GM21447 (cell line): ENCODE data around the gene COIL.
"Not testable (repeated sequence)": the region's sequence is repeated elsewhere in the genome, so short reads cannot be mapped to it uniquely, and the experiment has no call there.

ENCODE experiments used
- ATAC-seq: cut with Tn5 transposase; IDR thresholded peaks from one replicate; pipeline ENCODE4 v1.9.1; 2021; ENCODE audit not compliant: unreplicated experiment

COIL gene

DNA sequence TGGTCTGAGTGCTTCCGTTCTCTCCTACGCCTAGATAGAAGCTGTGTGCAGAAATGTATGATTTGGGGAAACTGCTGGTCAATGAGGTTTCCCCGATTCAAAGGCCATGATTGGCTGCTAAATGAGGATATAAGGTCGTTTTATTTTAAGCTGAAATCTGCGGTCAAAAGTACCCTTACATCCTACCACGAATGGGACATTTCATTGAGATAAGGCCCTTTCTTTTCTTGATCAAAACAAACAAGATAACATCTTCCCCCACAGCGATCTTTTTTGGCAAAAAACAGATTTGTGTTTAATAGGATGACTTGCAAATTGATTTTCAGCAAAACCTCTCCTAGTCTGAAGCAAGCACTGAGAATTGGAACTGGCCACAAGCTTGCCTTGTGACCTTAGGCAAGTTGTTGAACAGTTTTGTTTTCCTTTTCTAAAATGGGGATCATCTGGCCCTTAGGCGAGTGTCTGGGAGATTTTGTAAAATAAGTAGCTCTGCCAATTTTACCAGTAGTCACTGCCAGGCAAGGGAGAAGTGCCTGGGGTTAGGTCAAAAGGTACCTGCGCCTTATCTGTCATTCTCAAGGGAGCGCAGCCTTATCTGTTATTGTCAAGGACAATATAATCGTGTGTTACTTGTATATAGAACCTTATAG lies 17.7 kb upstream of the COIL start:
- peak; percentile 36 for ATAC-seq

DNA sequence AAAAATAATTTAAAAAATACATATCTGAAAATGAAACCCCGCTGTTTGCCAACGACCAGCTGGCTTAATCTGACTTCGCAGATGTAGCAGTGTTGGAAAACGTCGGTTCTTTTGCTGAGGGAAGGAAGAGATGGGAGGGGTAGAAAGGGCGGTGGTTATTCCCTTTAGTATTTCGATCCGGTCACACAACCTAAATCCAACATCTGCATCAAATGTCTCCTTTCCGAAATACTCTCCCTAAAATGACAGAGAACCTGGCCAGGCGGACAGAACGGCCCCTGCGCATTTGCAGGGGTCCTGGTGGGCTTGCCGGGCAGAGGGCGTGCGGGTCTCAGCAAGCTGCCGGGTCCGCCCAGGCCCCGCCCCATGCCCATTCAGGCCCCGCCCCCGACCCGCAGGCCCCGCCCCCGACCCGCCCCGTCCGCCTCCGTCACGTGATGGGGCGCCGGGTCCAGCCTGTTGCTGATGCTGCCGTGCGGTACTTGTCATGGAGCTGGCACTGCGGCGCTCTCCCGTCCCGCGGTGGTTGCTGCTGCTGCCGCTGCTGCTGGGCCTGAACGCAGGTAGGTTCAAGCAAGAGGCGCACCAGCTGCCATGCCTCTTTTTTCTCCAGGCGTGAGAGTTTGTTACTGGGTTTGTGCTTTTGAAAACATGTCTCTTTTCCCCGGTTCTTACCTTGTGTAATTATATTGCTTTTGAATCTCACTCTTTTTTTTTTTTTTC lies 17.0 kb upstream of the COIL start, which contains the start of gene SCPEP1:
Gene SCPEP1 (plus strand): TSS at position 459 of the 723 bp plus-strand sequence. CDS start 29 bp downstream, at position 488.
- ATAC-seq, result peak; percentile 68

DNA sequence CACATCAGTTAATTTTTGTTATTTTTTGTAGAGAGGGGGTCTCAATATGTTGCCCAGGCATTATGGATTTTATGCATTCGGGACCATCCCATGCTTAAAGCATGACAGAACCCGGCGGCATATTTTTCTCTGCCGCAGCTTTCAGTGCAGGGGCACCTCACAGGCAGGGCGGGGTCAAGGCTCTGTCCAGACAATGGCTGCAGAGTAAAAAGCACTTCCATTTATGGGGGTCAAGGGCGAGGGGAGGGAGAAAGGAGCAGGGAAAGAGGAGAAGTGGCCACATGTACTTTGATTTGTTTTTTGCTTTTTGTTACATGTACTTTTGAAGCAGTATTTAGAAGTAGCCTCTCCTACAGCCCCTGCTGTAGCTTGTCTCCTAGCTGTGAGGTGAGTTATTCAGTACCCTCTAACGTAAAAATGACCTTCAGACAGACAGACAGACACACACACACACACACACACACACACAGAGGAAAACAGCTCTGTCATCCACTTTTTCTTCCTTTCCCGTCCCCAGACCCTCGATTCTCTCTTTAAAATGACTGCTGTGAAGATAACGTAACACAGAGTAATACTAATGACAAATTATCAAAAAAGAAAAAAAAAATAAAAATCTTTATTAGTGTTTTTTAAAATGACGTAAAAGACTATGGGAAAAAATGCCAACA lies 16.2 kb upstream of the COIL start:
- no peak for ATAC-seq

DNA sequence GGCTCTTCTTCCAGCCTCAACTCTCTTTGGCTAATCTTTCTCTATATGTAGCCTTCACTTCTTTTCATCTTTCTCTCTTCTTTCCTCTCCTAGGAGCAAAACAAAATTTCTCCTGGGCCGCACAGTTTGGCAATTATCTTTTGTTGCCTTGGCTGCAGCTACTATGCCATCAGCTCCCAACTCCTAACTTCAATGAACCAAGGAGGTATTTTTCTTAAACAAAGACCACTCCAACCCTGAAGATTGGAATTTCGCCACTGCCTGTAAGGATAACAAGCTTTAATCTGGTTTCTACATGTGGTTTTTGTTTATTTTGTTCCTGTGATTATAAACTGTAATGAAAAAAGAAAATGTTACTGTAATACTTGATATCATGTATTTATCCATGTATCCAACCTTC lies 14.8 kb upstream of the COIL start:
- ATAC-seq, result no peak

DNA sequence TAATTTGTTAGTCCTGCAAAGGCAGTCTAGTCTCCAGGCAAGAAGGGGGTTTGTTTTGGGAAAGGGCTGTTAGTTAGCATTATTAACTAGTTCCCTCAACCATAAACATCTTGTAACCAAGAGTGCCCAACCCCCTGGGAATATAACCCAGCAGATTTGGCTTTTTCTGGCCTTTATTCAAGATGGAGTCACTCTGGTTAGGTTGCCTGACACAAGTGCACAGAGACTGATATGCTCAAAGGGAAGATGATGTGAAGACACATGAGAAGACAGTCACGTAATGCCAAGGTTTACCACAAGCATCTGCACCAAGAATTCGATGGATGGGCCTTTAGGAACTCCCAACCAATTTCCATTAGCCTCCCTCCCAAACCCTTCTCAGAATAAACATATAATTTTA lies 13.2 kb upstream of the COIL start:
- no peak for ATAC-seq

DNA sequence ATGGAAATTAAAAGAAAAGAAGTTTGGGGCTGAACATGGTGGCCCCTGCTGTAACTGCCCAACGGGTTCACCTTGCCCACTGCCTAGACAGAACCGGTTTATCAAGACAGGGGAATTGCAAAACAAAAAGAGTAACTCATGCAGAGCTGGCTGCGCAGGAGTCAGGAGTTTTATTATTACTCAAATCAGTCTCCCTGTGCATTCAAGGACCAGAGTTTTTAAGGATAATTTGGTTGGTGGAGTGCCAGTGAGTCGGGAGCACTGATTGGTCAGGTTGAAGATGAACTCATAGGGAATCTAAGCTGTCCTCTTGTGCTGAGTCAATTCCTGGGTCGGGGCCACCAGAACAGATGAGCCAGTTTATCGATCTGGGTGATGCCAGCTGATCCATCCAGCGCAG lies 12.7 kb upstream of the COIL start:
- no peak for ATAC-seq

DNA sequence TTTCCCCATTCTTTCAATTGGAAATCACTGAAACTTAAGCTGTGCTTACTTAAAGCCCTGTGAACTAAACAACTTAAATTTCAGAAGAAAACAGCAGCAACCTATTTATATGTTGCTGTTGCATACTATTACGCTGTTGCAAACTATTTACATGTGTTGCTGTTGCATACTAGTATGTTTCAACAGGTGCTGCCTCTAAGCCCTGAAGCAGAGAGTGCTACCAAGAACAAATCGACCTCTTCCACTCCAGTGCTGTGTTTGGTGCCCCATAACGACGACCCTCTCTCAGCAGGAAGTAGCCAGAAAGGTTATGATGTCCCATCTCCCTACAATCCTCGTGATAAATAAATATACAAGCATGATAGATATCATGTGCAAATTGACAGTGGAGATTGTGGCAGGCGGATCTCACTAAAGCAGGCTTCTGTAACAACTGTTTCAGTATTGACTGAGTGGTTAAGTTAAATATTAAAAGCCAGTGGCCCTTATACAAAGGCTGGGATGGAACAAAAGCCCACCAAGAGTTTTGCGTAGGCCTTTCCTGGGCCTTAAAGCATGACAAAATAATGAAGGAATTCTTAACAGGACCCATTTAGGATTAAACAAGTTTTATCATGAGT lies 11.4 kb upstream of the COIL start:
- ATAC-seq, result no peak

DNA sequence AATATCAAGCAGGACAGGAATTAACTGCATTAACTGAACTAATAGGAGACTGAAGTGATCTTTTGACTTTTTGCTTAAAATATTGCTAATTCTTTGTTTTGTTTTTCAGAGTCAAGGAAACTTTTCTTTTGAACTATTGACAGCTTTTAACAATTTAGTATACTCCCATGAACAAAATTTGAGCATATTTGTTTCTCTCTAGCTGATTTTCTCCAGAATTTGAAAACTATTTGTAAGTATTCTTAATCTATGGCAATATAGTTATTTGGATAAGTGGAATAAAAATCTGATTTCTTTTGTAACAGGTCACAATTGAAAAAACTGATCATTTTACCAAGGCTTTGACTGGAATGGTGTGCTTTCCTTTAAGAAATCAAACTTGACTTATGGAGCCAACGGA lies 10.1 kb upstream of the COIL start:
- ATAC-seq, result no peak

DNA sequence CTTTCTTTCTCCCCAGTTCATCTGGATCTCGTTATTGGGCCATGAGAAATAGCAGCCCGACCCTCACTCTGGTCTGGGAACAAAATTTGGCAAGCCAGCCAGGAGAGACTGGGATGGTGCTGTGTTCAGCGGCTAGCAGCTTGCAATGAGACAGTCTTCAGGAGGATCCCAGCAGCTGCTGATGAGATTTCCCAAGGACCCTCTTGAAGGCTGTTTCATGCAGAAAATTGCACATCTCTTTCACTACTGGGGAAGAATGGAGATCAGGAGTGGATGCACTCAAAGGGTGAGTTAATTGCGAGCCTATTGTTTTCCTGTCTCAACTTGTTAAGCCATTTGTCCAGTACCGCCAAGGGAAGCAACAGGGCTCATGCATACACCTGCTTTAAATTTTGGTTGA lies 5.5 kb upstream of the COIL start:
- no peak for ATAC-seq

DNA sequence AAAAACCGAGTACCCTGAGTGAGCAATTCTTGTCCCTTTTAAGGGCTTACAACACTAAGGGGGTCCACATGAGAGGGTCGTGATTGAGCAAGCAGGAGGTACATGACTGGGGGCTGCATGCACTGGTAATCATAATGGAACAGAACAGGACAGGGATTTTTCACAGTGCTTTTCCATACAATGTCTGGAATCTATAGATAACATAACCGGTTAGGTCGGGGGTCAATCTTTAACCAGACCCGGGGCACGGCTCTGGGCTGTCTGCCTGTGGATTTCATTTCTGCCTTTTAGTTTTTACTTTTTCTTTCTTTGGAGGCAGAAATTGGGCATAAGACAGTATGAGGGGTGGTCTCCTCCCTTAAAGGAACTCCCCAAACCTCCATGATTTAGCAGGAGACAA lies 4.8 kb upstream of the COIL start:
- ATAC-seq, result not testable (repeated sequence)

DNA sequence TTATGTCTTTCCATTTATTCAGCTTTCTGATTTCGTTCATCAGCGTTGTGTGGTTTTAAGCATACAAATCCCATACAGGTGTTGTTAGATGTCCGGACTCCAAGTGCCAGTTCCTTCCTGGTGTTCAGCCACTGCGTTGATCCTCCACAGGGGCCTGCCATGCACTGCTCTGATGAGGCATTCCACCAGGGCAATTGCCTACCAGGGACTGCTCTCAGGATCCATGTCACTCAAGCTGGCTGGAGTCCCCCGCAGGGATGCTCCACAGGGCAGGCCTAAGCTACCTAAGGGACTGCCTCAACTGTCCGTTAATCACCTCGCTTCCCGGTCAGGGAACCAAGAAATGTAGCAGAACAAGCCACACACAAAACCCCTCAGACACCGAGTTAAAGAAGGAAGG lies 4.4 kb upstream of the COIL start:
- ATAC-seq, result not testable (repeated sequence)

DNA sequence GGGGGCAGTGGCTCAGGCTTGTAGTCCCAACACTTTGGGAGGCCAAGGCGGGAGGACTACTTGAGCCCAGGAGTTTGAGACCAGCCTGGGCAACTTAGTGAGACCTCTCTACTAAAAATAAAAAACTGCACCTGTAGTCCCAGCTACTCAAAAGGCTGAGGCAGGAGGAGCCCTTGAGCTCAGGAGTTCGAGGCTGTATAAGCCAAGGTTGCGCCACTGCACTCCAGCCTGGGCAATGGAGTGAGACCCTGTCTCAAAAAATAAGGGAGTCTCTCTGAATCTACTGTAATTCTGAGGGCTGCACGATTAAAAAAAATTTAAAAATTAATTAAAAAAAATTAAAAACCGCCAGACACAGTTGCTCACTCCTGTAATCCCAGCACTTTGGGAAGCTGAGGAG lies 3.9 kb downstream of the COIL start:
- no peak for ATAC-seq

DNA sequence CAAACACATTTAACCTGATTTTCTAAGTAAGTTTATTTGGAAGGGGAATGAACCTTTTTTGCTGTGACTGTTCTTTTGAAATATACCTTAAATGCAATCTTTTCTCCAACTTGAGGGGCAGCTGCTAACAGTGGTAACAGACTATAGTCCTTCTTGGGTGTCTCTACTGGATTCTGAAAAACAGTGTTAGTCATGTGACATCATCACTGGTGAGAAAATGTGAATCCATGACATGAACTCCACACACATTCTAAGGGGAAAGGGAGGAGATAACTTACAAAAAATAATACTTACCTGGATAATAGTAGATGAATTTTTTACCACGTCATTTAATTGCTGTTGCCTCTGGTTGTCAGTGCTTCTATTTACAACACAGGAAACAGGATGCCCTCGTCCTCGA lies 11.3 kb downstream of the COIL start:
- ATAC-seq, result no peak

DNA sequence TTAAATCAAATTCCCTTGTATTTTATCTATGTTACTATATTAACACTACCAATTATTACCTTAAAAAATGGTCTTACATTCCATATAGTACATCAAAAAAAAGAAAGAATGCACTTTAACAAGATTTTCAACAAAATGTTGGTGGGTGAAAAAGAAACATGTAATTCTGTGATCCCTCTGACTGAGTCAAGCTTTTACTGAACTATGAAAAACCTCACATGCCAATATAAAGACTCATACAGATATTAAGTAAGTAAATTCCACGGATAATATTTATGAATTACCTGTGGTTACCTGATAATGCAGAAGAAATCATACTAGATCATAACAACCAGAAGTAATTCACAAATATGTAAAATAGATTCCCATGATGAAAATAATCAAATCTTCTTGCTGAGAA lies 12.4 kb downstream of the COIL start:
- no peak for ATAC-seq

DNA sequence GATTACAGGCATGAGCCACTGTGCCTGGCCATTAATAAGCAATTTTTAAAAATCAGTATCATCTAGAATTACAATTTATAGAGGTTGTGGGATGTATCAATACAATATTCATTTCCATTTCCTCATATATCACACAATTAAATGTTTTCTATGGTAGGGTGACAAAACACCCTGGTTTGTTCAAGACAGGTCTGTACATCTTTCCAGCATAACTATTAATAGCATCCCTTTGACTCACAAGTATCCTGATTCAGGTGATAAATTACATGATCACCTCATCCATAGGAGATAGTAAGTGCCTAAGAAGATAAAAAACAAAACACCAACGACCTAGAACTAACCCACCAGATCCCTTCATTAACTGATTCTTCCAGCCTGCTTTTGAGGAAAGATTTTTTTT lies 13.1 kb downstream of the COIL start:
- no peak for ATAC-seq

DNA sequence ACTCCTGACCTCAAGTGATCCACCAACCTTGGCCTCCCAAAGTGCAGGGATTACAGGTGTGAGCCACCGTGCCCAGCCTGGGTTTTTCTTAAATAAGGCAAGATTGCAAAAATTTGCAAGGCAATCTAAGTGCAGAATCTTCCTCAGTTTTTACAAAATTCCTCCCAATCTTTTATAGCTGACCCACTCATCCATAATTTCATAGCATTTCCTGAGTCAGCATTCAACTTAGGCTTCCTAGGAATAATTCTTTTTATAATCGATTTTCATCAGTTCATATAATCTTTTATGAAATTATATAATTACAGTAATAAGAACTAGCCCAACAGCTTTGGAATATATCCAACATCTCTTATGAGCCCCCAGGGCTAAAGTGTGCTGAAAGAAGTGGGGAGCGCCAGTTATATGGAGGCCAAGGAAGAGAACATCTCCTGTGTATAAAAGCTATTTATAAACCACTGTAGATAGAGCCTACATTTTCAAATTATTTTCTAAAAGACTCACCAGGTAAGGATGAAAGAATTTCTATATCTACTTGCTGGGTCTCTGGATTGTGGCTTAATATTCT lies 14.8 kb downstream of the COIL start:
- ATAC-seq, result no peak

DNA sequence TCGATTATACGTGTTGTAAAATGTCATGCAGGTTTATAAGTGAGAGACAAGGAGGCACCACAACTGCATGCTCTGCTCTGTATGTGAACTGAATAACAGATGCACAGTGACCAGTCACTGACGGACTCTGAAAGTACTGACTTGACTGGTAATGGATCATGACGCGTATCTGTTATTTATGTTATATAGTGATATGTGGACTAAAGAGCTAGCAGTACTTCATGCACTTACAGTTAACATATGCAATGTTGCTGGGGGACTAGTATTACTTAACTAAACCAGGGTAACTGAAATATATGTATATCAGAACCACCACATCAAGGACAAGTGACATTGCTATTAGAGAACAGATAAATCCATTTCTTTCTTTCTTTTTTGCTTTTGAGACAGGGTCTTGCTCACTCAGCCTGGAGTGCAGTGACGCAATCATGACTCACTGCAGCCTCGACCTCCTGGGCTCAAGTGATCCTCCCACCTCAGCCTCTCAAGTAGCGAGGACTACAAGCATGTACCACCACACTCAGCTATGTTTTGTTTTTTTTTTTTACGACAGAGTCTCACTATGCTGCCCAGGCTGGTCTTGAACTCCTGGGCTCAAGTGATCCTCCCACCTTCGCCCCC lies 17.2 kb downstream of the COIL start:
- no peak for ATAC-seq

DNA sequence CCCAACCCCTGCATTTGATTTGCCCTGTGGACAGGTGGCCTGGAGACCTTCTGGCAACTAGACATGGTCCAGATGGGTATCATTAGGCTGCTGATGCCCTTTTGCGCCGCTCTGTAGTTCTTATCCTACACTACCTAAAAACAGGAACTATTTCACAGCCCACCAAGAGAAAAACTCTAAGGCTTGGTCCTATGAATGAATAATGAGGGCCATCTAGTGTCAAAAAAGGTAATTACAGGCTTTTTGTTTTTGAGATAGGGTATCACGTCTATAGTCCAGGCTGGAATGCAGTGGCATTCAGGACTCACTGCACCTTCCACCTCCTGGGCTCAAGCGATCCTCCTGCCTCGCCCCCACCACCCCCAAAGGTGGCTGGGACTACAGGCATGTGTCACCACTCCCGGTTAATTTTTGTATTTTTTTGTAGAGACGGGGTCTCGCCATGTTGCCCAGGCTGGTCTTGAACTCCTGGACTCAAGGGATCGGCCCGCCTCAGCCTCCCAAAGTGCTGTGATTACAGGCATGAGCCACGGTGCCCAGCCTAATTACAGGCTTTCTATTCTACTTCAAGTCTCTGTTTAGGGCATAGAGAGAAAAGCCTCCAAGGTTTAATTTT lies 20.9 kb downstream of the COIL start:
- no peak for ATAC-seq

DNA sequence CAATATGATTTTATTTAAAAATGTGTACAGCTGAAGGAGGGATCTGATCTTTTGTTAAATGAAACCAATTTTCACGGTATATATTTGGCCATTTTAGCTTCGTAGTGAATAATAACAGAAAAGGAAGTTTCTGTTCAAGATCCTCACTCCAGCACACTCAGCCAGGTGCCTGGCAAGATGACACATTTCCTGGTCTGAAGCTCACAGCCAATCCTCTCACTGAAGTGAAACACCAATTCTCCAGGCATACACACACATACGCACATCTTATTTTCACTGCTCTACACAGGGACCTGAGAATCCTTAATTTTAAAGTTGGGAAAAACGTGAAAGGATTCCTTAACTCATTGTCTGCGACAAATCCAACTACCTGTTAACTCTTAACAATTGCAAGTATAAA lies 22.6 kb downstream of the COIL start:
- ATAC-seq, result not testable (repeated sequence)

DNA sequence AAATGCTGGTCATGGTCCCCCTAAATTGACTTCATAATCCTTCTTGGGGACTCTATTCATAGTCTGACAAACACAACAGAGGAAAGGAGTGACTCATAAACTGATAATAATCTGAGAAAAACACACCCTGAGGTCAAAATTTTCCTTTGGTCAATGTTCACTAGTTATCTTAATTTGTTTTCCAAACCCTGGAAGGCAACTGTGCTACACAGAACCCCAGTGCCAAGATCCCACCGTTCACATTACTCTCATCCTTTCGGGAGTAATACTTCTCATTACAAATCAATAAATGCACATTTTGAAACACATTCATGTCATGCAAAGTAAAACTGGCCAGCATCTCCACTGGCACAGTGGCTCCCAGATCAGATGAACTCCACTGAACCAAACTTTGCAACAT lies 23.2 kb downstream of the COIL start:
- ATAC-seq, result no peak
